ENCODE measurements around the gene ARHGAP28. TPM values are rescaled to one million over a fixed set of nuclear protein-coding genes. Genes with fewer than 3 reads are reported as not detected.

The ARHGAP28 gene
- total RNA-seq, 6 donors from 2014 or later, result 4.1 to 18.9 (median 11.3) TPM

DNA sequence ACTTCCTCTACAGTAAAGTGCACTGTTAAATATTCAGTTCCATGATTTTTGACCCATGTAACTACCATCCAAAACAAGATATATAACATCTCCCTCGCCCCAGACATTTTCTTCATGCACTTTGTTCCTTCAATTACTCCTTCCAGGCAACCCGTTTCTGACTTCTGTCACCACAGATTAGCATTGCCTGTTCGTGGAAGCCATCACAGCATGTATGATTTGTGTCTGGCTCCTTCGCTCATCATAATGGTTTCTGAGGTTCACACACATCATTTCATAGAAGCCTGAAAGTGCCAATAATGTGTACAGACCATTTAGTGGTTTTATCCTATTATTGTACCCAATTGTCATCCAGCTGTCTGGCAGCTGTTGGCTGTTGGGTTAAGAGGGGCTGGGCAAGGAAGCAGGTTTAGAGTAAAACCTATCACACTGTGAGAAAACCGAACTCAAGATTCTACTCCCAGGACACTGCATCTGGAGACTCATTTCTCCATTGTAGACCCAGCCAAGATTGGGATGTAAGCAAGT is 16.1 kb downstream of the ARHGAP28 start:
- no peak overlapping the region for H3K4me3 ChIP-seq
- WGBS, 2 donors, result 86 to 94% methylated on average over 5 of the region's 5 CpGs
- no peak overlapping the region for H3K27ac ChIP-seq
- DNase-seq, result no peak
- no peaks in the 10 kb centered on the region for H3K27me3 ChIP-seq
- no peak for TF ChIP-seq EP300 (IDR thresholded peaks at IDR 0.05)
- TF ChIP-seq, protein P1, sequence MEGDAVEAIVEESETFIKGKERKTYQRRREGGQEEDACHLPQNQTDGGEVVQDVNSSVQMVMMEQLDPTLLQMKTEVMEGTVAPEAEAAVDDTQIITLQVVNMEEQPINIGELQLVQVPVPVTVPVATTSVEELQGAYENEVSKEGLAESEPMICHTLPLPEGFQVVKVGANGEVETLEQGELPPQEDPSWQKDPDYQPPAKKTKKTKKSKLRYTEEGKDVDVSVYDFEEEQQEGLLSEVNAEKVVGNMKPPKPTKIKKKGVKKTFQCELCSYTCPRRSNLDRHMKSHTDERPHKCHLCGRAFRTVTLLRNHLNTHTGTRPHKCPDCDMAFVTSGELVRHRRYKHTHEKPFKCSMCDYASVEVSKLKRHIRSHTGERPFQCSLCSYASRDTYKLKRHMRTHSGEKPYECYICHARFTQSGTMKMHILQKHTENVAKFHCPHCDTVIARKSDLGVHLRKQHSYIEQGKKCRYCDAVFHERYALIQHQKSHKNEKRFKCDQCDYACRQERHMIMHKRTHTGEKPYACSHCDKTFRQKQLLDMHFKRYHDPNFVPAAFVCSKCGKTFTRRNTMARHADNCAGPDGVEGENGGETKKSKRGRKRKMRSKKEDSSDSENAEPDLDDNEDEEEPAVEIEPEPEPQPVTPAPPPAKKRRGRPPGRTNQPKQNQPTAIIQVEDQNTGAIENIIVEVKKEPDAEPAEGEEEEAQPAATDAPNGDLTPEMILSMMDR (IDR thresholded peaks at IDR 0.05), result no peak
- TF ChIP-seq POLR2A (IDR thresholded peaks at IDR 0.05), result no peak
- no peak for TF ChIP-seq POLR2AphosphoS5 (IDR thresholded peaks at IDR 0.05)
- peaks cover 0 to 3% (median 0%) of the 10 kb centered on the region in 4 donors for H3K4me1 ChIP-seq
- H3K9me3 ChIP-seq, result peaks cover 0 to 4% (median 0%) of the 10 kb centered on the region in 4 donors
- ATAC-seq (ENCODE audit: low FRiP score in 2 of 2), result no peak
- H3K36me3 ChIP-seq, result no peaks in the 10 kb centered on the region

DNA sequence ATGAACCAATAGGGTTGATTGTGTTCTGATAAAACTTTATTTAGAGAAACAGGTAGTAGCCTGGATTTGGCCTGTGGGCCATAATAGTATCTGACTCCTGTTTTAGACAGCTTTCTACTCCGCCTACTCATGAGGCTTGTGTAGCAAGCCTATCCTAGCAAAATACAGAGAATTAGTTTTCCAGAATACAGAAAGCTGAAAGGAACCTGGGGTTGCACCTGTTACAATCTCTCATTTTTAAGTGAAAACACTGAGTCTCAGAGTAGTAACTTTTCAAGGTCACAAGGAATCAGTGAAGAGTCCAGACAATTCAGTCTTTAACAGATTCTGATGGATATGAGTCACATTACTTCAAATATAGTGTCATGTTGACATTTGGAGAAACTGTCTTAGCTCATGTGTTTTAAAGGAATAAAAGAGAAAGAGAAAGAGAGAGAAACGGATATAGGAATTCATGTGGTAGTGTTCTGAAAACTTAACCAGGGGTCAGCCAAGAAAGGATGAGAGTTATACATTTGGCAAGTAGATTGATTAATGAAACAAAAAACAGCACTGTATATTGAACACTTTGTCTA is 17.0 kb downstream of the ARHGAP28 start:
- H3K36me3 ChIP-seq, result no peaks in the 10 kb centered on the region
- DNase-seq (no peak), ATAC-seq (ENCODE audit: low FRiP score in 2 of 2) (no peak)
- no peak overlapping the region for H3K4me3 ChIP-seq
- no peaks in the 10 kb centered on the region for H3K4me1 ChIP-seq
- no peaks in the 10 kb centered on the region for H3K27me3 ChIP-seq
- H3K27ac ChIP-seq, result no peak overlapping the region
- 81 to 90% methylated on average over 2 of the region's 2 CpGs for WGBS, 2 donors
- peaks cover 0 to 4% (median 0%) of the 10 kb centered on the region in 4 donors for H3K9me3 ChIP-seq
- TF ChIP-seq POLR2A (IDR thresholded peaks at IDR 0.05), result no peak
- TF ChIP-seq POLR2AphosphoS5 (IDR thresholded peaks at IDR 0.05), result no peak
- TF ChIP-seq, protein P1 (IDR thresholded peaks at IDR 0.05), result no peak
- TF ChIP-seq EP300 (IDR thresholded peaks at IDR 0.05), result no peak

DNA sequence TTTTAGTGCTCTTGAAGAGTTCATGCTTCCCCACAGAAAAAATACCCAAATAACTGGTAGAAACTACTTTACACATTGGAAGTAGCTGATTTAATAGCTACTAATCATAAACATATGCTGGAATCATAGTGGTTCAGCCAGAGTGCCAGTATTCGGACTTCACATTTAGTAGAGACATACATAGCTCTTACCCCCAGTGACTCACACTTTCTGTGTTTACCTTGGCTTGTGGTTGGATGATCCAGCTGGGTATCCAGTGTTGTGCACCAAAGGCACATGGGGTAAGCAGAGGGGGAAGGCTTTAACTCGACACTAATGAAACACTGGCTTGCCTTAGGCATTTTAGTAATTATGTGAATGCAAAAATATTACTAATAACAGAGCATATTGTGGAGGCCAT is 18.1 kb downstream of the ARHGAP28 start:
- H3K36me3 ChIP-seq, result no peaks in the 10 kb centered on the region
- H3K4me3 ChIP-seq, result no peak overlapping the region
- no peaks in the 10 kb centered on the region for H3K27me3 ChIP-seq
- TF ChIP-seq POLR2A (IDR thresholded peaks at IDR 0.05), result no peak
- no peak for TF ChIP-seq POLR2AphosphoS5 (IDR thresholded peaks at IDR 0.05)
- no peak for TF ChIP-seq EP300 (IDR thresholded peaks at IDR 0.05)
- TF ChIP-seq, protein P1 (IDR thresholded peaks at IDR 0.05), result no peak
- peak in 1 of 2 donors; percentile 62 for ATAC-seq (ENCODE audit: low FRiP score in 2 of 2)
- 63 to 64% methylated on average over 2 of the region's 2 CpGs for WGBS, 2 donors
- DNase-seq, result no peak
- no peaks in the 10 kb centered on the region for H3K4me1 ChIP-seq
- peaks cover 0 to 4% (median 0%) of the 10 kb centered on the region in 4 donors for H3K9me3 ChIP-seq
- no peak overlapping the region for H3K27ac ChIP-seq

DNA sequence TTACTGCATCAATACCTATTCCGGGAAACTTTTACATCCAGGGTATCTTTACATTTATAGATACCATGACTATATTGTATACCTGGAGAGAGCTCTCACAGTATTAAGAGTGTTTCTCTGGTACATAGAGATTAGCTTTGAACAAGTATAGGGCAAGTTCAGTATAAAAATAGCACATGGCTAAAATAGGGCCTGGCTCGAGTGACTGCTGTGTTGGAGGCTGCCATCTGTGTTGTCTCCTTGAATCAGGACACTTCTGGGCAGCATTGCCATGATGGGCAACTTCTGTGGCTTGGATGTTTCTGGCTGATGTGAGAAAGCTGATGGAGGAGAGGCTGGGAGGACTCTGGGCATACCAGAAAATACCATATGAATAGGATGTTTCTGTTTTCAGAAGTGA is 18.7 kb downstream of the ARHGAP28 start:
- no peaks in the 10 kb centered on the region for H3K4me1 ChIP-seq
- no peak for ATAC-seq (ENCODE audit: low FRiP score in 2 of 2)
- no peaks in the 10 kb centered on the region for H3K27me3 ChIP-seq
- H3K27ac ChIP-seq, result no peak overlapping the region
- H3K36me3 ChIP-seq, result no peaks in the 10 kb centered on the region
- no peak for DNase-seq
- 79 to 85% methylated on average over 2 of the region's 2 CpGs for WGBS, 2 donors
- TF ChIP-seq EP300 (IDR thresholded peaks at IDR 0.05) (no peak), POLR2AphosphoS5 (IDR thresholded peaks at IDR 0.05) (no peak), POLR2A (IDR thresholded peaks at IDR 0.05) (no peak)
- TF ChIP-seq, protein P1 (IDR thresholded peaks at IDR 0.05), result no peak
- H3K9me3 ChIP-seq, result peaks cover 0 to 4% (median 0%) of the 10 kb centered on the region in 4 donors
- H3K4me3 ChIP-seq, result no peak overlapping the region

DNA sequence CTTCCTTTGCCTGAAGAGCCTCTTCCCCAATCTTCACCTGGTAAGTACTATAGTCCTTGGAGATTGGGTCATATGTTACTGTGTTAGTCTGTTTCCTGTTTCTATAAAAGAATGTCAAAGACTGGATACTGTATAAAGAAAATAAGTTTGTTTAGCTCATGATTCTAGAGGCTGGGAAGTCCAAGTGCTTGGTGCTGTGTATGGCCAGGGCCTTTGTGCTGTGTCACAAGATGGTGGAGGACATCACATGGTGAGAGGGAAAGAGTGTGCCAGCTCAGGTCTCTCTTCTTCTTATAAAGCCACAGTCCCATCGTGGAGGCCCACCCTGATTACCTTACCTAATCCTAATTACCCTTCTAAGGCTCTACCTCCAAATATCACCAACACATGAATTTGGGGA is 20.9 kb downstream of the ARHGAP28 start:
- Histone ChIP-seq H3K4me3 (no peak overlapping the region), H3K36me3 (no peaks in the 10 kb centered on the region), H3K27me3 (no peaks in the 10 kb centered on the region), H3K27ac (no peak overlapping the region), H3K4me1 (no peaks in the 10 kb centered on the region), H3K9me3 (peaks cover 0 to 4% (median 0%) of the 10 kb centered on the region in 4 donors)
- WGBS, 2 donors, result 86 to 92% methylated on average over 1 of the region's 1 CpG
- DNase-seq, result no peak
- ATAC-seq (ENCODE audit: low FRiP score in 2 of 2), result no peak
- TF ChIP-seq EP300 (IDR thresholded peaks at IDR 0.05), result no peak
- TF ChIP-seq, protein P1 (IDR thresholded peaks at IDR 0.05), result no peak
- TF ChIP-seq POLR2AphosphoS5 (IDR thresholded peaks at IDR 0.05), result no peak
- no peak for TF ChIP-seq POLR2A (IDR thresholded peaks at IDR 0.05)

All from upper lobe of left lung (tissue), 6 donors.